ENCODE data around the gene KRI1. TPM values are rescaled to one million over a fixed set of nuclear protein-coding genes. Genes with fewer than 3 reads are reported as not detected.

The KRI1 gene
- total and polyA plus RNA-seq, 2 donors (not counting 3 experiments of a cell fraction or from before 2014, with no cell fraction given), result 6.7 to 25.7 TPM

- no peak for DNase-seq (ENCODE audit: low read depth, low spot score)
- no peak for FAIRE-seq
- BruUV-seq (replicated peaks), result no TSS peak
- H3K27me3 ChIP-seq (ENCODE audit: control insufficient read depth in 2 of 2, insufficient read depth in 2 of 2, low read length in 2 of 2), result peaks cover 51 to 69% of the 10 kb centered on the region in 2 experiments
- ChIA-PET POLR2A (no interaction called here), CTCF (interaction anchor here (0.9 to 2.2 kb wide), 7 partner anchors 9 to 354 kb away, joined by 3 to 12 read pairs (median 4); no protein-coding TSS in a partner anchor)
- TF ChIP-seq CTCF (IDR thresholded peaks at IDR 0.05; ENCODE audit: extremely low read depth in 1 of 2, insufficient read depth in 1 of 2, low read depth in 1 of 2, low read length in 2 of 2) (no peak), FOS (IDR thresholded peaks at IDR 0.05; ENCODE audit: borderline replicate concordance, insufficient read depth, low read length) (no peak), GATA2 (IDR thresholded peaks at IDR 0.05; ENCODE audit: insufficient read depth, insufficient read length, low read depth, low read length) (no peak), MYC (IDR thresholded peaks at IDR 0.05; ENCODE audit: low read depth, low read length) (no peak), POLR2A (IDR thresholded peaks at IDR 0.05; ENCODE audit: low read depth, low read length) (no peak), EZH2 (IDR thresholded peaks at IDR 0.05; ENCODE audit: borderline replicate concordance, low read depth, low read length, severe bottlenecking) (no peak), POLR2AphosphoS5 (IDR thresholded peaks at IDR 0.05; ENCODE audit: insufficient read depth, low read depth, low read length) (no peak)
- TF ChIP-seq, protein P1, sequence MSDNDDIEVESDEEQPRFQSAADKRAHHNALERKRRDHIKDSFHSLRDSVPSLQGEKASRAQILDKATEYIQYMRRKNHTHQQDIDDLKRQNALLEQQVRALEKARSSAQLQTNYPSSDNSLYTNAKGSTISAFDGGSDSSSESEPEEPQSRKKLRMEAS (IDR thresholded peaks at IDR 0.05; ENCODE audit: insufficient read depth, insufficient read length), result no peak
- H3K79me2 ChIP-seq (ENCODE audit: control insufficient read depth, insufficient read depth, low read length), result no peaks in the 10 kb centered on the region
- peaks cover 2% of the 10 kb centered on the region for H3K4me1 ChIP-seq (ENCODE audit: control insufficient read depth, extremely low read depth, insufficient read depth, low read length)
- H3K9me1 ChIP-seq (replicated peaks; ENCODE audit: control insufficient read depth, extremely low read depth, insufficient read depth, low read length), result no peaks in the 10 kb centered on the region
- no peak within 1 kb of the TSS for H3K27ac ChIP-seq (ENCODE audit: insufficient read depth, low read depth, low read length)
- no peaks in the 10 kb centered on the region for H3K36me3 ChIP-seq (ENCODE audit: control insufficient read depth in 2 of 2, extremely low read depth in 1 of 2, insufficient read depth in 2 of 2, low read length in 2 of 2)
- H3K9ac ChIP-seq (replicated peaks; ENCODE audit: extremely low read depth, insufficient read depth, low read length), result no peak within 1 kb of the TSS
- H3K4me3 ChIP-seq (replicated peaks in 1 of 3; ENCODE audit: insufficient read depth in 1 of 3, low read depth in 1 of 3, low read length in 3 of 3), result no peak within 1 kb of the TSS
- peak within 1 kb of the TSS; percentile 4 for H2AFZ ChIP-seq (ENCODE audit: low read depth, low read length)
- H4K20me1 ChIP-seq (replicated peaks; ENCODE audit: control insufficient read depth, extremely low read depth, insufficient read depth, low read length), result no peaks in the 10 kb centered on the region
- dilution Hi-C loops (cut with MboI; ENCODE audit: extremely low pct_ligation_motif_present, low sequenced_read_pairs), result no loop called here
- H3K9me3 ChIP-seq (replicated peaks; ENCODE audit: control insufficient read depth, insufficient read depth, low read length), result no peaks in the 10 kb centered on the region
- intact Hi-C loops (cut with micrococcal nuclease), result no loop called here
- peak within 1 kb of the TSS; percentile 8 for H3K4me2 ChIP-seq (ENCODE audit: insufficient read depth, low read length)
Measured at GRCh38 chr19:10517361-10517759, 48.5 kb downstream of the KRI1 start, which contains the start of gene S1PR5. Gene S1PR5 (minus strand): TSS chr19:10517447. CDS start chr19:10515011, 2,436 bp downstream.
